GM12801 (cell line): ENCODE results near the gene HS6ST2.

ENCODE experiments used
- TF ChIP-seq, protein P1 (sequence below): IDR thresholded peaks from one replicate; pipeline ENCODE4 v1.5.1; 2011; ENCODE audit warnings: control low read depth; ENCODE audit not compliant: insufficient read length; ENCODE audit errors: extremely low read depth

The HS6ST2 gene

DNA sequence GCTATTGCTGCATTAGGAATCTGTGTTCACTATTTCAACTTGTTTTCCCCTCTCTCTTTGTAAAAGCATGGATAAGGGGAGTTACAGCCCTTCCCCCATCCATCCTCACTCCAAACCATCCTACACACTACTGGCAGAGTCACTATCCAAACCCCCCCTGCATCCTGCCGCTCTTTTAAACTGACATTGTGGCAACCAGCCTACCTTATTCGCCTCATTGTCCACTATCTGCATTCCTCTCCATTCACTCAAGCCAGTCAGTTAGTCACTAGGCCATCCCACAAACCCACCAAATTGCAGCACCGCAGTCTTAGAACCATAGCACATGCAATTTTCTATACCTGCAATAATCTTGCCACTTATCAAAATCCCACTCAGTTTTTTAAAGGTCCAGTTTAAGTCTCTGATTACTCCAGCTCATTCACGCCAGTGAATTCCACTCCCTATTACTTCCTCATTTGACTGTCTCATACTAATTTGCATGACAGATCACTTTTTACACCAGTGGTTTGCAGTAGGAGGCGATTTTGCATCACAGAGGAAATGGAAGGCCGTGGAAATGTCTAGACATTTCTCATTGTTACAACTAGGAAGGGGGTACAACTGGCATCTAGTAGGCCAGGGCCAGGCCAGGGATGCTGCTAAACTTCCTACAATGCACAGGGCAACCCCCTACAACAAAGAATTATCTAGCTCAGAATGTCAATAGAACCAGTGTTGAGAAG lies 181.8 kb downstream of the HS6ST2 start:
- TF ChIP-seq, protein P1, sequence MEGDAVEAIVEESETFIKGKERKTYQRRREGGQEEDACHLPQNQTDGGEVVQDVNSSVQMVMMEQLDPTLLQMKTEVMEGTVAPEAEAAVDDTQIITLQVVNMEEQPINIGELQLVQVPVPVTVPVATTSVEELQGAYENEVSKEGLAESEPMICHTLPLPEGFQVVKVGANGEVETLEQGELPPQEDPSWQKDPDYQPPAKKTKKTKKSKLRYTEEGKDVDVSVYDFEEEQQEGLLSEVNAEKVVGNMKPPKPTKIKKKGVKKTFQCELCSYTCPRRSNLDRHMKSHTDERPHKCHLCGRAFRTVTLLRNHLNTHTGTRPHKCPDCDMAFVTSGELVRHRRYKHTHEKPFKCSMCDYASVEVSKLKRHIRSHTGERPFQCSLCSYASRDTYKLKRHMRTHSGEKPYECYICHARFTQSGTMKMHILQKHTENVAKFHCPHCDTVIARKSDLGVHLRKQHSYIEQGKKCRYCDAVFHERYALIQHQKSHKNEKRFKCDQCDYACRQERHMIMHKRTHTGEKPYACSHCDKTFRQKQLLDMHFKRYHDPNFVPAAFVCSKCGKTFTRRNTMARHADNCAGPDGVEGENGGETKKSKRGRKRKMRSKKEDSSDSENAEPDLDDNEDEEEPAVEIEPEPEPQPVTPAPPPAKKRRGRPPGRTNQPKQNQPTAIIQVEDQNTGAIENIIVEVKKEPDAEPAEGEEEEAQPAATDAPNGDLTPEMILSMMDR = no peak

DNA sequence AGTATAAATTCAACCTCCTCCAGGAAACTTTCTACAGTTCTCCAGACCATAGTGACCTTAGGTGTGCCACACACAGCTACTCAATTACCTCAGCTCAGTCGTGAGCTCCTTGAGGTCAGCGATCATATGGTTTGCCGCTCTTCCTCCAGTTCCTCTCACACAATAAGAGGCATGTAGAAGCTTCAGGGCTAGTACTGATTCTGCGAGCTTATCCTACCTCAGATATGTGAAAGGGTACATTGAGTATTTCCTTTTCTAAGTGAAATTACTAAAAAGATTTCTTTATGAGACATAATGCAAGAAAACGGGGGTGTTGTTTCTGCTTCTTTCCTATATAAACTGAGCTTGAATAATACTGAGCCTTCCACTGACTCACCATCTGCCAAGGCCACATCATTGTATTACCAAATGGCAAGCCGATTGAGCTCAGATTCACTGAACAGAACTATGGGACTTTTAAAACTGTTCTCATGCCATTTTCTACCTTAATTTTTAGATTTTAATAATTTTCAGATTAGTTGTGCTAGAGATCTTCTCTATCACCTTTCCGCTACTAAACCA lies 183.1 kb downstream of the HS6ST2 start:
- TF ChIP-seq, protein P1 = no peak

DNA sequence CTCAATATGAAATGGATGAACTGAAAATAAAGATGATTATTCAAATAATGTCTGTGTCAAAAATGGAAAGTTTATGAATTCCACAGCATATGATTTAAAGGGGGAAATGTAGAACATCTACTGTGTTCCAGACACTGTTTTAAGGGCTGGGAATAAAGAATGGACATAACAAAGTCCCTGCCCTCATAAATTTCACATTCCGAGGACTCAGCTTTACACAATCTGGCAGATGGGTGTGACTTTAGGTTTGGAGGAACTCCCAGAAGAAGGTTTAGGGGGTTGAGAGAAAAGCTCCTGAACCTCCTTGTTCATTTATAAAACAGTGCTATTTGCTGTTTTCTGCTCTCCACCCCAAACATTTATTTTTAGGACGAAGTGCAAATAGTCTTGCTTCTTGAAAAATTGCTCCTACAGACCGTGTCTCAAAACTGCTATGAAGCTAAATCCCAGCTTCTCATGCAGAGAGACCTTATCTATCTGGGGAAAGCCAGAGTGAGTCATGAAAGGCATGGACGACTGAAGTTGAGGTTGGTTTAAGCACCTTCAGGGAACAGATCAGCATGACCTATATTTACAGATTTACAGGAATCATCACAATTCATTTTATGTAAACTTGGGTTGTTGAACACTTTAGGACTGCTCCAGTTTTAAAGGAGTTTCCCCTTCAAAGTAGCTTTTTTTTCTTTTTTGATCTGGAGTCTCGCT lies 184.3 kb downstream of the HS6ST2 start:
- TF ChIP-seq, protein P1 = no peak

DNA sequence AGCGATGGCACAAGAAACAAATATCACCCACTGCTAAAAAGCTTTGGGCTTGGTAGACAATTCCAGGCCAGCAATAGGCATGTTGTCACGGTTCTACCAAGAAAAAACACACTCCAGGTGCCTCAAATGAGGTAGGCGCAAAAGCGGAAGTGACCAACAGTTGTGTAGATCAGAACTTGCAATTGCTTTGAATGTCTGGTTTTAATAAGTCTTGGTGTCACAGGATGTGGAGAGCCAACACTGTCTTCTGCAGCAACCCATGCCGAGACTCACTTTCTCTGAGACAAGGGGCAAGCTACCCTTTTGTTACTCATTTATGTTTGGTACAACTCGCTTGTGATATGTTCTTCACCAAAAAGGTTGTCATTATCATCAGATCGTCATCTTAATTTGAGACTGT lies 188.8 kb downstream of the HS6ST2 start:
- TF ChIP-seq, protein P1 = no peak

DNA sequence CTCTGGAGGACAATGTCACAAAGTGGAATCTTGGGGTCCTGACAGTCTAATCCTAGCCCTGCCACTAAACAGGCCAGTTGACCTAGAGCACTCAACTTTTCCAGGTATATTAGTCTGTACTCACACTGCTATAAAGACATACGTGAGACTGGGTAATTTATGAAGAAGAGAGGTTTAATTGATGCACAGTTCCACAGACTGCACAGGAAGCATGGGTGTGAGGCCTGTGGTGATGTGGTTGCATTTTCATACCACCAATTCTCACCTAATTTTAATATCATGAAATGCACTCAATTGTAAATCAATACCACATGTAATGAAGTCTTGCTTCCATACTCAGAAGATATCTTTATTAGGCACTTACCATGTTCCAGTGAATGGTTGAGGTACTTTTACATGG lies 192.0 kb downstream of the HS6ST2 start:
- TF ChIP-seq, protein P1 = no peak

DNA sequence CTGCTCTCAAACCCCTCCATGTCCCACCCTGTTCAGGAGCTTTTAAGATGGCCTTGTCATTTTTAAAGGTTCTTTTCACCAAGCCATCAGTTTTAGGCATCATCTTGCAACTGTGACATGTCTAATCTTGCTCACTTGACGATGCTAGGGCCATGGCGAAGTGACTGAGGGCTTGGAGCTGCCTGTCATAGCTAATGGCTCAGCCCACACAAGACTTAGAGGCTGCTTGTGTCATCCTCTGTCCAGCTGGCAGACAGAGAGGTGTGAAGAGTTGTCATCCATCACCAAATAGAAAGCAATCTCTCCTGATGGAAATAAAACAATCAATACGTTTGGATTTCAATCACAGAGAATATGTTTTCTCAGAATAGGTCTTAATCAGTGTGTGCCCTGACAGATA lies 194.9 kb downstream of the HS6ST2 start:
- TF ChIP-seq, protein P1 = no peak

DNA sequence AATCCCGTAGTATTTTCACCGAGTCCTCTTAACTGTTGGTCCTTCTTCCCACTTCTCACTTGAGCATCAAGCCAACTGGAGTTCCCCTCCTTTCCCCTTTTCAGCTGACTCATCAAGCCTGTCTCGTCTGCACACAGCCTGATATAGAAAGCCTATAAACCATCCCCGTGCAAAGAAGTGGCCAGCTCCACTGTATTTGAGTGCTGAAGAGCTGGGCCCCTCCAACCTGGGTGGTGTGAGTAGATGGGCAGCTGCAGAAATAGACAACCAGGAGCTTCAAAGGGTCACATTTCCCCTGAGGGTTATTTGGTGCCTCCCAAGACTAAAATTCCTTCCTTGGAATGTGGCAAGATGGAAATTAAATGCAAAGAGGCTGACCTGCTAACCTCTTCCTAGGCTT lies 199.7 kb downstream of the HS6ST2 start:
- TF ChIP-seq, protein P1 = no peak
